NCI-H345 treated with DMSO at 0.1 percent for 48 hours (cell line): ENCODE results near the gene NEK10.

Experiments used
- DNase-seq: peaks from one replicate; lab custom pipeline; 2025; ENCODE audit not compliant: unreplicated experiment; lab: John Stamatoyannopoulos, UW

The NEK10 gene

DNA sequence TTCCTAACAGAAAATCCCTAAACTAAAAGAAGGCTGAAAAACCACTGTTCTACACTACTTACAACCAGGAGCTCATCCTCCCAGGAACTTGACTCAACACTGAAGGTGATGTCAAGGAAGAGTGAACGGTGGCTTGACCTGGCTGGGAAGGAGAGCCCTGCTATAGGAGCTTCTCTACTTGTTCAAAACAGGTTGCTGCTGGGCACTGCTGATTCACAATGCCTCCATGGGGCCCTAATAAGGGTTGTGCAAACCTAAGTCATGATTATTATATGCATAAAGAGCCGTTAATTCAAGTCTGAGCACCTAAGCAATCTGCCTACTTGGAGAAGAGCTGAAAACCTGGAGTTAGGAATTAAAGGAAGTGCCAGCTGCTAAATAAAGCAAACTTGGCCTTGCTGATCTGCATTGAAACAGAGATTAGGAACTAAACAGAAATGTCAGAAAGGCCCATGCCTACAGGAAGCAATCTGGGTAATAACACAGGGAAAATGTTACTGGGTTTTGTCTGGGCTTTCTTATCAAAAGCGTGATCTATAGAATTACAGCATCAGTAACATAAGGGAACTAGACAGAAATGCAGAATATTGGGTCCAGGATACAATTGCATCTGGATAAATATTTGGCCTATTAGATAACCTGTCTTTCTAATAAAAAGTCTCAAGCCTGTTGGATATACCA is 243.2 kb downstream of the NEK10 start:
- no peak for DNase-seq

DNA sequence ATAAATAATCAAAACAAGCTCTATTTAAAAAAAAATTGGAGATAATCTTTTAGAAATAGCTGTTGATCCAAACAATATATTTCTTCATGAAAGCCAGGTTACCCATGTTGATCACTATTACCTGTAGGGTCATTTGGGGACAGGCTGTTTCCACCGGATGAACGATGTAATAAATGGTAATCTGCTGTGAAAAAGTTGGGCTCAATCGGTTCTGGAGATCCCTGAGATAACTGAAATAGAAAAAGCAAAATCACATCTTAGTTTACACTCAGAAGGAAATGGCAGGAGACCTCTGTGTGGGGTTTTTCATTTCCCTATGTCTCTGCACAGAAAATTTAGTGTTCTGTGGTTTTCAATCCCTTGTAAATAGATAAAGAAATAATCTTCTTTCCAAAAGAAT is 249.5 kb downstream of the NEK10 start:
- no peak for DNase-seq

DNA sequence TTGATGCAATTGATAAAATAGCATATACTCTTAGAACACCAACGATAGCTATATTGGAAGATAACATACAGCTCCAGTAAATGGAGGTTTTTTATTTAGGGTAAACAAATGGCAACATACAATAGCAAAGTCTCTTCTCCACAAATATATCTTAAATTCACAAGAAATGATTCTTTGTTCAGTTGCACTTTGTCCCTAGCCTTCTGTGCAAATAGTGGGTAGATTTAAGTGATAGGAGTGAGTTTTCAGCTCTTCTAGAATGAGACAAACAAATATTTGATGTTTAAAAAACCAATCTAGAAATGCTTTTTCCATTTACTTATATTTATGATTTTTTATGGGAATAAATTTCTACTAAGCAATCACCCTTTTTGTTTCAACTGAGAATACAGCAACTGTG is 253.8 kb downstream of the NEK10 start:
- DNase-seq, result no peak

DNA sequence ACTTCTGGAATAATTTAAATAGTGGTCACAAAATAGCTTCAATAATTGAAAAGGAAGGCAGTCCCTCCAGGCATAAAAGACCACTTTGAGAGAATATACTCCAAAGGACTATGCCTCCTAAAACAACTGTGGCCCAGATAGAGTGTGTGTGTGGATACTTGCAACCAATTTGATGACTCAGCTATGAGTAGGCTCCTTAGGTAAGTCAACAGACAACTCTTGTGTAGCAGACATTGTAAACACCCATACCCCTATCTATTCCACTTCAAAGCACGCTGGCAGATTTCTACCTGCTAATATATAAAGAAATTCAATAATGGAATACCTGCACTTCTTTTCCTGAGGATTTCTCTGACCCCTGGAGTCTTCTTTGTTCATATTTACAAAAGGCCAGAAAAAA is 254.5 kb downstream of the NEK10 start:
- no peak for DNase-seq

DNA sequence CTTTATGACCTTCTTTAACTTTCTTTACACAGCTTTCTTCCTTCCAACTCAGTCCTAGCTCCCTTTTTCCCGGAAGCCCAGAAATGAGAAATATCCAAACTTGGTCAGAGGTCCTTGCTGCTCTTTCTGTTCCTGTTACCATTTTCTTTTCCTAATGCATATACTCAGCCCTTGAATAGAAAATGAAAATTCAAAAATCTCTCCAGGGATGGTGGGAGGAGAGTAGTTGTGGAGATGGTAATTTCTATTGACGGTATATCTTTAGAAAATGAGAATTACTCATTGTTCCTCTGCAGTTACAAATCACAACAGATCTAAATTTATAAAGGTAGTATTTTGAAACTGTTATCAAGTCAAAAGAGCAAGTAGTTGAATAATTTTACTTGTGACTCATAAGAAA is 255.1 kb downstream of the NEK10 start:
- DNase-seq, result no peak

DNA sequence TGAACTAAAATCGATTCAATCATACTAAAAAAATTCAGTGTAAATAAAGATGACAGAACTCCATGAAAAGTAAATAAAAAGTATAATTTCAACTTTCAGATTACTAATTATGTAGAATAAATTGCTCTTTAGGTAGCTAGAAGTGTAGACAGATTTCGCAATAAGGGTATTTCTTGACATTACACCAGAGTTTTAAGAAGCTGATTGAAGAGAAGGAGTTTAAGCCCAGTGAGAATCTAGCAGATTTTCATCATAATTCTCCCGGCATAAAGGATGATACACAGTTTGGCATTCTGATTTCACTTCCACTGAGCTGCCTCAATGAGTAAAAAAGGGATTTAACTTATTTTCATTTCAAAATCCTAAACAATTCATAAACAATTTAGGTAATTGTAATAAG is 259.2 kb downstream of the NEK10 start:
- no peak for DNase-seq

DNA sequence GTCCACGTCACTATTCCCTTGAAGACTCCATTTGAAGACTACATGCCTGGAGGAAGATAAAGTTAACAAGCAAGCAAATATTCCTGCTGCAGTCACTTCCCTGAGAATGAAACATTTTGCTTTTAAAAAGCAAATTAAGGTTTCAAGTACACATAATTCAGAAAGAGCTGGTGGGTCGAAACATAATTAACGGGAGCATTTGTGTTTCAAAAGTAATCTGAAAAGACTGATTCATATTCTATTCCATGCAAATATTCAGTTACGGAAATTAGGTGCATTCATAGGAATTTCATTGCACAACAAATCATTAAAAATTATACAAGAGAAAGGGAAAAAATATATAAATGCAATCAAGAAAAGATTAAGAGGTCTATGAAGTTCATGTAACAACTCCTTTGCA is 260.9 kb downstream of the NEK10 start:
- no peak for DNase-seq

DNA sequence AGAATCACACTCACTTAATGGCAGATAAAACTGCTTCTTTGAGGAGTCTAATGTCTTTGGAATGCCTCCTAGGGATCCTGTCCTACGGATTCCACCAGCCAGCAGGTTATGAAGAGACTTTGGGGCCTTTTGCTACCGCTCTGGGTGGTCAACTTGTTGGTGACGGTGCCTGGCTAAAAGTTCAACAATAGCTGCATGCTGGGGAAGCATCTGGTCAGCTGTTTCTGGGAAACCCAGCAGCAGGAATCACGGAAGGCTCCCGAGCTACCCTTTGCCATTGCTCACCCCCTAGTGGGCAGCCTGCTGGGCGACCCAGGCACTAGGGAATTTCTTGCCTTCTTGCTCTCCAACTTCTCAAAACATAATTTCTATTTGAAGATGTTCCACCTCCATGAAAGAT is 263.3 kb downstream of the NEK10 start:
- DNase-seq, result no peak

DNA sequence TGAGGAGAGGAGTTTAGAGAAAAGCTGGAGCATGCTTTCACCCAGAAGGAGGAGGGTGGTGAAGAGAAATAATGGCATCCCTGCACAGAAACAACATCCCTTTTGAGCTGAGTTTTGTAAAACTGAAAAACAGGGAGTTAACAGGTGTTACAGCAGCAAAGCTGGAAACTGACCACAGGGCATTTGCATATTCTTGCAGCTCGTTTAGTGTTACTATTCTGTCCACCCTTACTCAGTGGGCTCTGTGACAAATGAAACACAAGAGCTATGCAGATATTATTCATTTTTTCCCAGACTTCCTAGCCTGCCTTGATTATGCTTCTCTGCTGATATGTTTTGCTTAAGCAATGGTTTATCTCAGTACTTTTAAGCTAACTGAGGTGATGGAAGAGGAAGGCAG is 272.0 kb downstream of the NEK10 start:
- no peak for DNase-seq

DNA sequence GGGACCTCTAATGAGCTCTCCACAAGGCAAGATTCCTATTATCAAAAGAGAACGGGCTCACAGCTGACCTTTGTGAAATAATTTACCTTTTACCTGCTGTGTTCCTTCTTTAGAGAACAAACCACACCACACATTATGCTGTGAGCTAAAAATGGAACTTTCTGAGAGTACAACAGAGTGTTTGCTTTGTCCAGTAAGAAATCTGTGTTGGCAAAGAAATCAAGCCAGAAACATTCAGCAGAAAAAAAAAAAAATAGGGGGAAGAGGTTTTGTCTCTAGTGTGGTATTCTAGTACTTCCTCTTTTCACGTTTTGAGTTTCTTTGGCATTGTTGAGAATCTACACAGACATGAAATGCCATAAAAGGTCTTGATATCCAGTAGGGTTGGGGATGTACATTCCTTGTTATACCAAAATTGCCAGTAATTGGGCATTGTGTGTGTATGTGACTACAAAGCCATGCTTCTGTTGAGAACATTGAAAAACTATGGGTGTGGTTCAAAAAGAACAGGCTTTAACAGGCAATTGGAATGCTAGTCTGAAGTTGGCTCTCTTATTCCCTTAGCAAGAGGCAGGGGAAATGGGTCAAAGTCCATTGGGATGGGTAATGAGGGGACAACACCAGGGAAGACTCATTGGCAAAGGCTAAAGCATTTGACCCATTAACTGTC is 273.5 kb downstream of the NEK10 start:
- DNase-seq, result no peak

DNA sequence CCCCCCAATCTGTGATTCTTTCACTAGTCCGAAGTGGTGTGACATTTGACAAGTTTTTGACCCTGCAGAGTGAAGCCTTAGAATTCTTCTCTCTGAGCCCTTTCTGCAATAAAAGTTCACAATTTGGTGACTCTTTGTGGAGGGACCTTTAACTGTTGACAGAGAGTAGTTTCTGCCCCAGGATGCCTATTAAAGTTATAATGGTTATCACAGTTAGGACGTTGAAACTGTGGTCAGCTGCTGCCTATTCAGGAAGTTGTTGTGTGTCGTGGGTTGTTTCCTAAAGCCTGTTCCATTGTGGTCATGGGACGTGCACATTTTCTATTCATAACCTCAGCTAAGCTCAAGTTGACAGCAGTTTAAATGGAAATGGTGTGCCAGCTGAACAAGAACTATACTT is 274.5 kb downstream of the NEK10 start:
- no peak for DNase-seq

DNA sequence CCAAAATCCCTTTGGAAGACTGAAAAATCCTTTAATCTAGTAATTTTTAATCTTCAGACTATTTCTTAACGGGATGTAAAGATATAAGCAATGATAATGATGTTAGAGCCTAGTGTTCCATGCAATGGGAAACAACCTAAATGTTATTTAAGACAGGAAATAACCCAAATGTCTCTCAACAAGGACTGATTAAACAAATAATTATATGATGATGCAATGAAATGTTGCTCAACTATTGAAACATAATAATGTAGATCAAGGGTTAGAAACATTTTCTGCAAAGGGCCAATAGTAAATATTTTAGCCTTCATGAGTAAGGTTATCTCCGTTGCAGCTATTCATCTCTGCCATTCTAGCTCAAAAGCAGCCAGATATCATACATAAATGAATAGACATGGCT is 275.4 kb downstream of the NEK10 start:
- no peak for DNase-seq

DNA sequence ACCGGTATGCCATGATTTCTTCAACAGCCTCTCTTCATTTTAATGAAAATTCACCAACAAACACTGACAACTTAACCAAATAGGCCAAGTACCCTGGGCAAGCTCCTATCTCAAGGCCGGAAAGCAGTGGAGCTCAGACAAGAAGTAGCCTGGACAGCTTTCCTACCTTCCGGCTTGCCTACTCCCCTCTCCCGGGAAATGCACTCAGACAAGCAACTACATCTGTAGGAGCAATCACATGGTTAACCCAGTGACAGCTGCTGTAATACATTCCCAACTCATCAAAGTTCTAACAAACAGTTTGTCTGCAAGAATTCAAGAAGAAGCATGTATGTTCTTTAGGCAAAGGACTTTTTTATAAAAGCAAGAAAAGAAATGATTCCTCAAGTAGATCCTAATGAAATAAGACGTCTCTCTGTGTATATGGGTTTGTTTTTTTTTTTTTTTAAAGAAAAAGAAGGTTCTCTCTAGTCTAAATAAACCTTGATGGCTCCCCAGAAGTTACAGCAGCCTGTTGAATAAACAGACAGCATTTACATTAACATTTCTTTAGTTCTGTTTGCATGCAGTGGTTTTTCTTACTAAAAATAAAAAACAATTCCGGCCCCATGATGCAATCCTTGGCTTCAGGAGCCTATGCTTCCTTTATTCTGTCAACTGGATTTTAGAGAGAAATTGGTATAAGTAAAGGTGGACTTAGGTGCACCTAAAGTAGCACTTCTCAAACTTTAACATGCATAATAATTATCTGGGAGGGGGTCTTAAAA is 278.7 kb downstream of the NEK10 start:
- no peak for DNase-seq

DNA sequence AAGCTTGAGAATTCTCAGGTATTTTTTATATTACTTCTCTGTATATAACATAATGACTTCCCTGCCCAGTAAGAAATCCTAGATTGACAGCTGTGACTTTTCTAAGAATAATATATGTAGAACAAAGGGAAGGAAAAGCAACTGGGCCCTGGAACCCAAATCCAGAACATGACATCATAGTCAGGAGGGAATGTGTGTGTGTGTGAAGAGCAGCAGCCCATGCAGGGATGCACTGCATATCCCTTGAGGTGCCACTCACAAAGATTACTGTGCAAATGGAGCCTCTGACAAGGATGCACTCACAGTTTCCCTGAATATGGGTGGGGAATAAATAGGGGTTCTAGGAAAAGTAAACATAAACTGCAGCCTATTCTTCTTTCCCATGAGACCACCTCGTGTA is 279.5 kb downstream of the NEK10 start:
- DNase-seq, result no peak

DNA sequence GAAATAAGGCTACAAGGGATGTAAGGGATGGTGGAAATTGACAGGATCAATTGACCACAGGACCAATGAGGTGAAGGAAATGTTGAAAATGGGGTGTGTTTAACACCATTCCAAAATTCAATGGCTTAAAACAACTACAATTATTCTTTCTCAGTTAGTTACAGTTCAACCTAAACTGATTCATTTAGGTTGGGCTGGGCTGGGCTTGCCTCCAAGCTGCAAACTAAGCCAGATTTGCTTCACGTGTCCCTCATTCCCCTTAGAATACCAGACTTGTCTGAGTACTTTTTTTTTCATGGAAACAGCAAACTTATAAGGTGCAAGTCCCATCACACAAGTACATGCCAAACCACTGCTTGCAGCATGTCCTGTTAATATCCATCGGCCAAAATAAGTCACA is 280.1 kb downstream of the NEK10 start:
- DNase-seq, result no peak

DNA sequence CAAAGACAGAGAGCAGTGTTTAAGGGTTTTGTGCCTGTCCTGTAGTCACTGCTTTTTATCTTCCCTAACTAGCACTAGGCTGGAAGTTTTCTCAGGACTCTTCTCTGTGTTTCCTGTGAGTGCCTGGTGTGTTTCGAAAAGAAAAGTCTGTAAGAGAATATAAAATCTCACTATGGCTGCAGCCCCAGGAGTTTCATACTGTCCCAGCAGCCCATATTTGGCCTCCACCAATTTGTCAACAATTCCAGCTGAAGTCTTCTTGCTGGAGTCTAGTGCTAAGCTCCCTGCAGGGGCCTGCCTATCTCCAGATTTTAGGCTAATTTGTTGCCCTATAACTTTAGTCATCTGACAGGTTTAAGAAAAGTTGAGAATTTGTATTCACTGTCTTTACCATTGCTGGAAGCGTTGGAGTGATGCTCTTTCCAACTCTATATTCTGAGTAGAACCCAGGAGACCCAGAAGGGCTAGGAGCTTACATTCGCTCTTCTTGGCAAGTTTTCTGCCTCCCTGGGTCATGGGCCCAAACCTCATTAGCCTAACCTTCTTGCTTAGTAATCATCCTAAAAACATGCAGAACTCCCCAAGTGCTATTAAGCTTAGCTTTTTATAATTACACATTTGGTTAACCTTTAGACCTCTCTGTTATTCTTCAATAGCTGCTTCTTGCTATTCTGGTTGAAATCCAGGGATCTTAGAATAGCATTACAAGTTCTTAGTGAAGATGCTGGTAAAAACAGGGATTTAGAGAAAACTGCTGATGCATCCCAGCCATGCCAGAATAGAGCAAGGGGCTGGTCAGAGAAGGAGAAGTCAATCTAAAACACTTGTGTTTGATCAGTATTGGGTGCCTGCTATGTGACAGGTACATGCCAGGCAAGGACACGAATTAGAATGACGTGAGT is 283.1 kb downstream of the NEK10 start:
- no peak for DNase-seq

DNA sequence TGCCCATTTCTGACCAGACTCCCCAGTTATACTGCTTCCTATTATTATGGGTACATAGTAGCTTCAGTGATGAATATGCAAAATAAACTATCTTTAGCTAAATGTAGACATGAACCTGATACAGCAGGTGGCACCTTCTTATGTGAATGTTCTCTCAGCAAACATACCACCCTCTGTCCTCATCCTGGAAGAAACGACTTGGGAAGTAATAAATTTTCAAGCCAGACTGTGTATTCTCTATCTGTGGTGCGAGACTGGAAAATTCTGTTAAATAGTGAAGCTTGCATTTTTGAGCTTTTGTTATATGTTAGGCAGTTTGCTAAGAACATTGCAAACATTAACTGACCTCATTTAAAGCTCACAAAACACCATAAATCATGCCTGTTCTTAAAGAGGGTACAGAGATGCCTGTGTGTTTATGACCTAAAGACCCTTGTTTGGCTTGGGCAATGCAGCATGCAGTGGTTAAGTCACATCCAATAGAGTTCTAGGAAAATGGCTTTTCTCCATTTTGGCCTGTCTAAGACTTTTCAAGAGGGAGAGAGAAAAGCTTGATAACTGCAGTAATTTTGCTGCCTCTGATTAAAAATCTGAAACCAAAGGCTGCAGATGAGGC is 287.1 kb downstream of the NEK10 start:
- no peak for DNase-seq

DNA sequence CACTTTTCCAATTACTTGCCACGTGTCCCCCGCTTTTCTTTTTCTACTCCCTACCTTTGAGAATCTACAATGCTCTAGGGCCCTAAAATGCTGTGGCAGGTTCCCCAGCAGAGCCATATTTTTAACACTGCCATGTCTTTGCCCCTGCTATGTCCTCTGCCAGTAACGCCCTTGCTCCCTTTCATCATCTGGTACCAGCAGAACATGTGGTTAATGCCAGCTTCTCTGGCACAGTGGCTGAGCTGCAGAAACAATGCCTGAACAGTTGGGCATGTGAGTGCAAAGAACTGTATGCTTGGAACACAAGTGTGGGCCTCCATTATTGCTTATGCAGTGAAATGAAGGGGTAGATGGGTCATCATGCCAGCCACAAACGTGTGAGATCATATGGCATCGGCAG is 287.6 kb downstream of the NEK10 start:
- DNase-seq, result no peak

DNA sequence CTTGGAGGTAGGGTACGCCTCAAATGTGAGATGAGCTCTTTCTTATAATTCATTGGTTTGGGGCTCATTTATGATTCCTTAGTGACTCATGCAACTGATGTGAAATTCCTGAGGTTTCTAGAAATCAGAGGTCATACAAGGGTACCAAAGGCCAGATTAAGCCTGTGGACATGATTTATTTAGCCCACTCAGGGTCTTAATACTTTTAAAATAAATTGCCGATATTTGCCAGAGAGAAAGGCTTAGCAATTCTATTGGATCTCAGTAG is 289.0 kb downstream of the NEK10 start:
- DNase-seq, result no peak

DNA sequence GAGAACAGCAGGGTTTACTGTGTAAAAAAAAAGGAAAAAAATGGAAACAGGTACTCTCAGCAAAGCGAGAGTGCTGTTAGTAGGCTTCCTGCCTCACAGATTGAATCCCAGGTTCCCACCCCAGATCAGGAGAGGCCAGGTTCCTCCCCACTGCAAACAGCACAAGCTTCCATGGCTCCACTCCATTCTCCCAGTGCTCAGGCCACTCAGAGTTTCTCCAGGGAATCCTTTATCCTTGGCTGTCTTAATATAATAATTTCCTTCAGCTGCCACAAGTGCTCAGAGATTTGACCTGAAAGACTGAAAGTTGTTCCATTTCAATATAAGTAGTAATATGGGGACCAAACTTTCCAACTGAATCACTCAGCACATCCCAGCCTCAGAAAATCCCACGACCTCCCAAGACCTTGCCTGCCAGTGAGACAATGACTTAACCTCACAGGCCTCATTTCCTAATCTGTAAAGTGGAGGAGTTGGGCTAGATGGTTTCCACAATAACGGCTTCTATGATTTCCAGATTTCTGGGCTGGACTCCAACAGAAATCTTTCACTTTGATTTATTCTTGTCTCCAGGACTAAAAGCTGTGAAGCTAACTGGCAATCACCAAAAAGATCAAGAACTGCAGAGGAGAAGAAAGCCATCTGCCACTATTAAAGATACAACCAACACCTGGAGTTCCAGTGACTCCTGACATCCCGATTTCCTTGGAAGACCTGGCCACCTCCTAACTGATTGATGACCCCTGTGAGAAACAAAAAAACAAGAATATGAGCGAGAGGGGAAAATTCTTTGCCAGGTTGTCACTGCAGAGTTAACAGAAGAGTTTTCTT is 289.5 kb downstream of the NEK10 start:
- DNase-seq, result no peak
